OCI-LY7 (cell line): Measurements from ENCODE around the gene FGF8. TPM values are rescaled to one million over a fixed set of nuclear protein-coding genes. Genes with fewer than 3 reads are reported as not detected.

Experiments used
- BruUV-seq: library from RNA; stranded (reverse); fragments of 400-500 nt; replicated peaks from 2 replicates; lab custom pipeline; 2021; lab: Mats Ljungman, UMichigan
- CTCF ChIA-PET: fragments of 300-600 bp; sonication (Branson Sonifier 250); formaldehyde crosslinking; loops from one replicate; lab custom pipeline; 2022; ENCODE audit warnings: antibody characterized with exemption; ENCODE audit not compliant: unreplicated experiment; lab: Charles Lee
- POLR2A ChIA-PET: fragments of 300-600 bp; sonication (Branson Sonifier 250); formaldehyde crosslinking; loops from one replicate; lab custom pipeline; 2022; ENCODE audit warnings: antibody characterized with exemption; lab: Charles Lee
- DNase-seq: peaks from one replicate; pipeline ENCODE4 v3.0.0-alpha.2; 2015; ENCODE audit warnings: low spot score
- H2AFZ ChIP-seq: fragments of 200-600 bp; sonication (generic), shearing (Covaris generic); 2 replicates; pipeline ENCODE4 v1.6.1; 2014; ENCODE audit warnings: mild to moderate bottlenecking, antibody characterized with exemption, low read length, moderate library complexity
- H3K27ac ChIP-seq: fragments of 200-600 bp; sonication (generic); 2 replicates; pipeline ENCODE4 v1.5.1; 2014; ENCODE audit warnings: mixed run types, low read depth, mild to moderate bottlenecking, moderate library complexity, low read length, inconsistent platforms; ENCODE audit not compliant: poor library complexity, severe bottlenecking
- H3K36me3 ChIP-seq: fragments of 200-600 bp; sonication (generic); 2 replicates; pipeline ENCODE4 v1.6.1; 2014; ENCODE audit warnings: mild to moderate bottlenecking, antibody characterized with exemption, low read length, moderate library complexity, mixed read lengths; ENCODE audit not compliant: insufficient read depth
- H3K4me1 ChIP-seq: fragments of 200-600 bp; sonication (generic); 2 replicates; pipeline ENCODE4 v1.5.1; 2014; ENCODE audit warnings: mild to moderate bottlenecking, low read length; ENCODE audit not compliant: insufficient read depth, poor library complexity, severe bottlenecking
- H3K4me2 ChIP-seq: fragments of 200-600 bp; sonication (generic); 2 replicates; pipeline ENCODE4 v1.6.1; 2014; ENCODE audit warnings: mild to moderate bottlenecking, low read length
- H3K4me3 ChIP-seq: fragments of 200-600 bp; sonication (generic); 2 replicates; pipeline ENCODE4 v1.5.1; 2014; ENCODE audit warnings: mild to moderate bottlenecking, low read depth, low read length; ENCODE audit not compliant: poor library complexity, severe bottlenecking
- H3K79me2 ChIP-seq: fragments of 200-600 bp; sonication (generic); 2 replicates; pipeline ENCODE4 v1.6.1; 2016; ENCODE audit warnings: low read depth, mild to moderate bottlenecking, low read length, moderate library complexity, mixed read lengths; ENCODE audit not compliant: insufficient read depth
- H3K9me2 ChIP-seq: fragments of 200-600 bp; sonication (generic); 2 replicates; pipeline ENCODE4 v1.6.1; 2016; ENCODE audit warnings: mild to moderate bottlenecking, low read length, mixed read lengths; ENCODE audit not compliant: insufficient read depth
- H3K9me3 ChIP-seq: fragments of 200-600 bp; sonication (generic); 2 replicates; pipeline ENCODE4 v1.6.1; 2014; ENCODE audit warnings: mild to moderate bottlenecking, mixed run types, low read length, mixed read lengths
- H4K20me1 ChIP-seq: fragments of 200-600 bp; sonication (generic); 2 replicates; pipeline ENCODE4 v1.6.1; 2014; ENCODE audit warnings: mild to moderate bottlenecking, antibody characterized with exemption, low read length, moderate library complexity, mixed read lengths; ENCODE audit not compliant: insufficient read depth
- EZH2phosphoT487 ChIP-seq: fragments of 200-600 bp; sonication (generic); IDR thresholded peaks from 2 replicates; pipeline ENCODE4 v1.6.1; 2018; ENCODE audit warnings: low read depth, borderline replicate concordance, mild to moderate bottlenecking, mixed run types, antibody characterized with exemption, low read length, moderate library complexity, mixed read lengths
- intact Hi-C: fragments of 100-400 bp; cut with micrococcal nuclease; formaldehyde crosslinking; loops from one replicate; pipeline ENCODE4 v1.10.0; 2022; ENCODE audit not compliant: unreplicated experiment
- total RNA-seq, 2 experiments: library from RNA; depleted of rRNA in 1 of 2; stranded (reverse); fragments of >200 nt in 1 of 2; shearing (Covaris generic) in 1 of 2; gene quantifications; 2 replicates each; pipeline ENCODE4 v1.2.3, GENCODE V29; 2014 to 2022
- TF ChIP-seq, protein P1 (sequence below): fragments of 200-600 bp; sonication (generic); conservative IDR thresholded peaks from 2 replicates; pipeline ENCODE4 v1.5.1; 2014; ENCODE audit warnings: mild to moderate bottlenecking, antibody characterized with exemption, low read length, moderate library complexity, mixed read lengths

The FGF8 gene
- total RNA-seq, 2 experiments from 2014 or later = 0.44 to 0.86 TPM

DNA sequence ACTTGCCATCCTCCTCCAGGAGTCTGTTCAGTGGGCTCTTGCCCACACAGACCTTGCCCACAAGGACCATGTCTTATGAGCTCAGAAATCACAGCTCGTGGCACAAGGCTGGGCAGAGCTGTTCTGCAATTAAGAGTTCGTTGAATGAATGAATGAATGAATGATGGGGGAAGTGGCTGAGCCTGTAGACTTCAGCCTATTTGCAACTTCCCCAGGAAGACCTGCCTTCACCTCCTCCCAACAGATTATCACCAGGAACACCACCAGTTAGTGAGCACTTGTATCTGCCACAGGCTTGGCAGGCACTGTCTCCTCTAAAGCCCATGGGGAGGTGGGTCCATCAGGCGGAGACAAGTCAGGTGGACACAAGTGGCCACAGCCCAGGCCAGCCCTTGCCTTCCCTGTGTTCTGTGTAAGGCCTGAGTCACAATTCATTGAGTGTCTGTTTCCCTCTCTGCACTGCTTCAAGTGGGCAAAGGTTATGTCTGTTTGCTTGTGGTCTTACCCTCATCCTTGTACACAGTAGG lies 1.8 kb upstream of the FGF8 start:
- ChIA-PET POLR2A (no interaction called here), CTCF (no interaction called here)
- Histone ChIP-seq H3K36me3 (peaks cover 22% of the 10 kb centered on the region; the same call in 1 of the 2 replicates), H3K9me3 (no peaks in the 10 kb centered on the region), H3K9me2 (no peaks in the 10 kb centered on the region), H4K20me1 (no peaks in the 10 kb centered on the region), H3K4me3 (no peak overlapping the region), H3K79me2 (peaks cover 13% of the 10 kb centered on the region; the same call in 1 of the 2 replicates), H2AFZ (no peak overlapping the region), H3K4me2 (no peak overlapping the region), H3K4me1 (peaks cover 41% of the 10 kb centered on the region), H3K27ac (no peak overlapping the region)
- intact Hi-C loops = no loop called here
- BruUV-seq = no TSS peak
- no peak for DNase-seq
- no peak for TF ChIP-seq EZH2phosphoT487
- TF ChIP-seq, protein P1, sequence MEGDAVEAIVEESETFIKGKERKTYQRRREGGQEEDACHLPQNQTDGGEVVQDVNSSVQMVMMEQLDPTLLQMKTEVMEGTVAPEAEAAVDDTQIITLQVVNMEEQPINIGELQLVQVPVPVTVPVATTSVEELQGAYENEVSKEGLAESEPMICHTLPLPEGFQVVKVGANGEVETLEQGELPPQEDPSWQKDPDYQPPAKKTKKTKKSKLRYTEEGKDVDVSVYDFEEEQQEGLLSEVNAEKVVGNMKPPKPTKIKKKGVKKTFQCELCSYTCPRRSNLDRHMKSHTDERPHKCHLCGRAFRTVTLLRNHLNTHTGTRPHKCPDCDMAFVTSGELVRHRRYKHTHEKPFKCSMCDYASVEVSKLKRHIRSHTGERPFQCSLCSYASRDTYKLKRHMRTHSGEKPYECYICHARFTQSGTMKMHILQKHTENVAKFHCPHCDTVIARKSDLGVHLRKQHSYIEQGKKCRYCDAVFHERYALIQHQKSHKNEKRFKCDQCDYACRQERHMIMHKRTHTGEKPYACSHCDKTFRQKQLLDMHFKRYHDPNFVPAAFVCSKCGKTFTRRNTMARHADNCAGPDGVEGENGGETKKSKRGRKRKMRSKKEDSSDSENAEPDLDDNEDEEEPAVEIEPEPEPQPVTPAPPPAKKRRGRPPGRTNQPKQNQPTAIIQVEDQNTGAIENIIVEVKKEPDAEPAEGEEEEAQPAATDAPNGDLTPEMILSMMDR = no peak

DNA sequence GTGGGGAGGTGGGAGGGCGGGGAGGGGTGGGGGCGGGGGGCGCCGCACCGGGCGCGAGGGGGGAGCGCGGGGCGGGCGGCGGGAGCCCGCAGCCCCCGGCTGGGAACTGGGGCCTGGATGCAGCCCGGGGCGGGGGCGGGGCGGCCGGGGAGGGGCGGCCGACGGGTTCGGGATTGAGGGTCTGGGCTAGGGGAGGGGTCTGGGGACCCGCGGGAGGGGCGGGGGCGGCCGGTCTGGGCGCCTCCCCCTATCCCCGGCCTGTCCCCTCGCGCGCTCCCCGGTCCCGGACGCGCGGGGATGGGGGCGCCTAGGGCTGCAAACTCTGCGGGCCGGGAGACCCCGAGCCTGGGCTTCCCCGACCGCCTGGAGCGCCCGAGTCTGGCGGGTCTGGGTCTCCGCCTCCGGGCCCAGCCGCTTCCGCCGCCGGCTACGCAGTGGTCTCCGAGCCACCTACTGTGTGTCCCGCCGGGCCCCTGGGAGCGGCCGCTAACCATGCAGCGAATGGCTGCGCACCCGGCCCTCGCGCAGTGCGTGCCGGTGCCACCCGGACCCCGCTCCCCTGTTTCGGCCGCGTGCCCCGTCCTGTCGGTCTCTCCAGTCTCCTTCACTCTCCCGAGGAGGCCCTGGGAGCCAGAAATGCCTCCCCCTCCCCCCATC lies 375 bp upstream of the FGF8 start:
- TF ChIP-seq, protein P1 = no peak
- ChIA-PET POLR2A (interaction anchor here (0.7 kb wide), 1 partner anchor 80 kb away, joined by 4 read pairs; no protein-coding TSS in a partner anchor), CTCF (no interaction called here)
- H4K20me1 ChIP-seq = no peaks in the 10 kb centered on the region
- no TSS peak for BruUV-seq
- intact Hi-C loops = no loop called here
- no peak for DNase-seq
- no peak overlapping the region for H3K4me2 ChIP-seq
- peaks cover 33% of the 10 kb centered on the region for H3K4me1 ChIP-seq
- no peaks in the 10 kb centered on the region; the same call in 1 of the 2 replicates for H3K79me2 ChIP-seq
- no peak overlapping the region for H3K27ac ChIP-seq
- no peak overlapping the region for H3K4me3 ChIP-seq
- peaks cover 22% of the 10 kb centered on the region; the same call in 1 of the 2 replicates for H3K36me3 ChIP-seq
- no peak overlapping the region for H2AFZ ChIP-seq
- H3K9me3 ChIP-seq = no peaks in the 10 kb centered on the region
- H3K9me2 ChIP-seq = no peaks in the 10 kb centered on the region

DNA sequence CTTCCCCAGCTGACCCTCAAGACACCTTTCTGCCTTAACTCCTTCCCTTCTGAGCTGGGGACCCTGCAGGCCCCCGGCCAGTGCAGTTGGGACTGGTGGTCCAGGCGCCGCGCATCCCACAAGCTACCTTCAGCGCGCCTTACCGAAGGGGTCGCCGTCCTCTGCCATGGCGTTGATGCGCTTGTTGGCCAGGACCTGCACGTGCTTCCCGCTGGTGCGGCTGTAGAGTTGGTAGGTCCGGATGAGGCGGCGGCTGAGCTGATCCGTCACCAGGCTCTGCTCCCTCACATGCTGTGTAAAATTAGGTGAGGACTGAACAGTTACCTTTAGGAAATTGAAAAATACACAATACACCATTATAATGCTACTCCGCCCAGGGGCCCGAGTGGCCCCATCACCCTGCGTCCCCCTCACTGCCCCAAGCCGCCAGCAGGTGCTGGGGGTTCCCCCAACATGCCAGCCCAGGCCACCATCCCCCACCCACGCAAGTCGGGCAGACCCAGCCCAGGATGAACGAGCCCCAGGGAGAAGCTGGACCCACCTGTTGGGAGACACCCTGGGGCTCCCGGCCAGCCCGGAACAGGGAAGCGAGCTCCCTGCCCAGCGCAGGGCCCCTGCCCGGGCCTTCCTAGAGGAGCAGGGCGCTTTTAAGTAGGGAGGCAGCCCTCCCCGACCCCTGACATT lies 1.2 kb downstream of the FGF8 start:
- DNase-seq = no peak

More for the DNA sequence above, 1.2 kb downstream of the FGF8 start:
- Histone ChIP-seq H3K9me2 (no peaks in the 10 kb centered on the region), H4K20me1 (no peaks in the 10 kb centered on the region), H3K4me1 (peaks cover 18% of the 10 kb centered on the region), H3K79me2 (no peaks in the 10 kb centered on the region), H3K4me2 (no peak overlapping the region), H3K27ac (no peak overlapping the region), H3K9me3 (no peaks in the 10 kb centered on the region), H3K36me3 (peaks cover 10% of the 10 kb centered on the region; the same call in 1 of the 2 replicates), H2AFZ (no peak overlapping the region), H3K4me3 (no peak overlapping the region)
- POLR2A ChIA-PET = no interaction called here
- intact Hi-C loops = no loop called here
- TF ChIP-seq, protein P1 = no peak
- no peak for TF ChIP-seq EZH2phosphoT487
- CTCF ChIA-PET = no interaction called here
- BruUV-seq = no TSS peak
